Activated naive CD8-positive, alpha-beta T cell treated with anti-CD3 and anti-CD28 coated beads, Interleukin-2, amount 50 U/mL, for 24 hours (primary cell): ENCODE data around the gene ENC1.

ENCODE experiments used
- ATAC-seq: fragments of 150-1000 bp; cut with Tn5 transposase; one replicate; pipeline ENCODE4 v1.10.0; 2021
- DNase-seq: peaks from one replicate; pipeline ENCODE4 v3.0.0; 2021
- H3K27ac Mint-ChIP-seq: one replicate; pipeline ENCODE4 v1.8.0; 2021; ENCODE audit warnings: mild to moderate bottlenecking, mixed read lengths
- H3K27me3 Mint-ChIP-seq: one replicate; pipeline ENCODE4 v1.8.0; 2021; ENCODE audit warnings: mixed read lengths
- H3K36me3 Mint-ChIP-seq: one replicate; pipeline ENCODE4 v1.8.0; 2021; ENCODE audit warnings: low read depth, mixed read lengths
- H3K4me1 Mint-ChIP-seq: one replicate; pipeline ENCODE4 v1.8.0; 2021; ENCODE audit warnings: mixed read lengths
- H3K4me3 Mint-ChIP-seq: one replicate; pipeline ENCODE4 v1.8.0; 2021; ENCODE audit warnings: mild to moderate bottlenecking, moderate library complexity, mixed read lengths
- H3K9me3 Mint-ChIP-seq: one replicate; pipeline ENCODE4 v1.8.0; 2021; ENCODE audit warnings: mixed read lengths

ENC1 gene

GRCh38 chr5:74629326-74629725 lies 11.2 kb downstream of the ENC1 start:
- Mint-ChIP-seq H3K4me1 (peaks cover 32% of the 10 kb centered on the region), H3K36me3 (no peaks in the 10 kb centered on the region), H3K9me3 (no peaks in the 10 kb centered on the region), H3K4me3 (no peak overlapping the region), H3K27ac (no peak overlapping the region), H3K27me3 (peaks cover 10% of the 10 kb centered on the region)
- no peak for DNase-seq
- no peak for ATAC-seq

GRCh38 chr5:74628359-74628758 lies 12.2 kb downstream of the ENC1 start:
- H3K9me3 Mint-ChIP-seq: no peaks in the 10 kb centered on the region
- H3K27me3 Mint-ChIP-seq: peaks cover 17% of the 10 kb centered on the region
- no peak for DNase-seq
- peaks cover 31% of the 10 kb centered on the region for H3K4me1 Mint-ChIP-seq
- ATAC-seq: no peak
- no peaks in the 10 kb centered on the region for H3K36me3 Mint-ChIP-seq
- H3K27ac Mint-ChIP-seq: no peak overlapping the region
- H3K4me3 Mint-ChIP-seq: no peak overlapping the region

- no peak overlapping the region for H3K27ac Mint-ChIP-seq
- no peaks in the 10 kb centered on the region for H3K36me3 Mint-ChIP-seq
- peaks cover 29% of the 10 kb centered on the region for H3K4me1 Mint-ChIP-seq
- no peak overlapping the region for H3K4me3 Mint-ChIP-seq
- no peaks in the 10 kb centered on the region for H3K9me3 Mint-ChIP-seq
- DNase-seq: no peak
- peaks cover 20% of the 10 kb centered on the region for H3K27me3 Mint-ChIP-seq
- no peak for ATAC-seq
Observed at GRCh38 chr5:74627646-74628279, 12.8 kb downstream of the ENC1 start.

DNA sequence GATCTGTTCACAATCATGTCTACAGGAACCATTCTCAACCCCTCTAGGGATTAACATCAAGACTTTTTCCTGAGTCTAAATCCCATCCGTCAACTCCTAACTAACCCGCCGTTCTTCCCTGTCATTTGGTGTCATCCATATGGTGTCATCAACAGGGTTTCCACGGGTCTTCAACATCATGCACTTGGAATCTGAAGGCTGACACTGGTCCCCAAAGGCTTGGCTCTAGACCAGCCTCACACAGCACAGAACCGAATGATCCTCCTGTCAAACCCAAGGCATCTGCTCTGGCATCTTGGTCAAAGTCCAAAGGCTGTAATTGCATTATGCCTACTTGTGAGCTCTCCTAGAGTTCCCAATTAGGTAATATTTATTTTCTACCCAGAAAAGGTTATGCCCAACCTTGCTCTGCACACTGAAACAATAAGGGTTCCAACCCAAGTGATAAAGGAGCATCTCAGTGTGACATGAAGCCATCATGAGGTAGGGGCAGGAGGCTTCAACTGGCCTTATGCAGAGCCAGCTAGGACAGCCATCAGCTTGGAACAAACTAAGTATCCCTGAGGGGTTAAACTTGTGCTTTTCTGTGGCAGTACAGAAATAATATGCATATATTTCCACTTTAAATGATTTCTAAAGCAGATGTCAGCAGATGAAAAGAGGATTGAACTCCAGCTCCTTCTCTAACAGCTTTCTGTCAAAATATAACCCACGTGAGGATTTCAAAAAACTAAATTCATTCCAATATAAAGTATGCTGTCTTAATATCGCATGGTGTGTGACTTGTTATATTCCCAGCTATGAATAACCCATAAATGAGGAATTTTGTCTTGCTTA lies 13.9 kb downstream of the ENC1 start:
- H3K27me3 Mint-ChIP-seq: peaks cover 26% of the 10 kb centered on the region
- H3K27ac Mint-ChIP-seq: no peak overlapping the region
- H3K4me1 Mint-ChIP-seq: peaks cover 29% of the 10 kb centered on the region
- DNase-seq (no peak), ATAC-seq (no peak)
- H3K4me3 Mint-ChIP-seq: no peak overlapping the region
- no peaks in the 10 kb centered on the region for H3K9me3 Mint-ChIP-seq
- H3K36me3 Mint-ChIP-seq: no peaks in the 10 kb centered on the region

DNA sequence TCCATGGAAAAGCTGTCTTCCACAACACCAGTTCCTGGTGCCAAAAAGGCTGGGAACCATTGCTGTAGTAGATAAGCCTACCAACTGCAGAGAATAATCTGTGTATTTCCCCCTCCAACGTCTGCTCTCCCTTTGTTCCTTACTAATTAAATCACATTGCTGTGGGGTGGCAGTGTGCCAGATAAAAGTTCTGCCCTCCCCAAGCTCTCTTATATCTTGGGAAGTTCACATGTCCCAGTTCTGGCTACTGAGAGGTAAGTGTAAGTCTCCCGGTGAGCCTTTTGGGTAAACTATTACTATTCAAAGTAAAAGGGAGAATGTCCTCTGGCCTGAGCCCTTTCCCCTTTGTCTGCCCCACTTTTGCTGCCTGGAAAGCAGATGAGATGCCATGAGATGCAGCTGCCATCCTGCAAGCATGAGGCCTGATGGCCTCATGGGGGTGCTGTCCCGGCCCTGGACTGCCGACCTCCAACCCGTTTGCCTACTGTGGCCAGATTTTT lies 14.7 kb downstream of the ENC1 start:
- H3K4me3 Mint-ChIP-seq: no peak overlapping the region
- H3K27ac Mint-ChIP-seq: no peak overlapping the region
- no peak for ATAC-seq
- H3K27me3 Mint-ChIP-seq: peaks cover 32% of the 10 kb centered on the region
- DNase-seq: no peak
- H3K9me3 Mint-ChIP-seq: no peaks in the 10 kb centered on the region
- no peaks in the 10 kb centered on the region for H3K36me3 Mint-ChIP-seq
- peaks cover 25% of the 10 kb centered on the region for H3K4me1 Mint-ChIP-seq

GRCh38 chr5:74624931-74625505 lies 15.5 kb downstream of the ENC1 start:
- Mint-ChIP-seq H3K27me3 (peaks cover 39% of the 10 kb centered on the region), H3K4me1 (peaks cover 20% of the 10 kb centered on the region), H3K9me3 (no peaks in the 10 kb centered on the region), H3K36me3 (no peaks in the 10 kb centered on the region), H3K4me3 (no peak overlapping the region), H3K27ac (no peak overlapping the region)
- no peak for DNase-seq
- ATAC-seq: no peak

DNA sequence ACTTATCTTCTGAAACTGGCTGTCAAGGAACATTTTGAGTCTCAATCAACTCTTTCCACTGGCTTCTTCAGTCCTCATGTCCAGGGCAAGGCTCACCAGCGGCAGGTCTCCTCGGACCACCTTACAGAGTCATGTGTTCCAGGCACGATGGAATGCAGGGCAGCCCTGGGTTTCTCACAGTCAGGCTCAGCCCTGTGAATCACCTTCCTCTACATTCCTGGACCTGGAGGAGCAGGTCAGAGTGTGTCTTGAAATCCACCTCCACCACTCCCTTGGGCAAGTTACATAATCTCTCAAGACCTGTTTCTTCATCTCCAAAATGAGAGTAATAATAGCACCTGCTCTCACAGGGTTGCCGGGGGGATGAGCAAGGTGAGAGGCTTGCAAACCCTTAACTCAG lies 16.0 kb downstream of the ENC1 start:
- no peak for DNase-seq
- Mint-ChIP-seq H3K4me3 (no peak overlapping the region), H3K9me3 (no peaks in the 10 kb centered on the region), H3K27ac (no peak overlapping the region), H3K36me3 (no peaks in the 10 kb centered on the region), H3K4me1 (peaks cover 19% of the 10 kb centered on the region), H3K27me3 (peaks cover 43% of the 10 kb centered on the region)
- no peak for ATAC-seq

- peaks cover 49% of the 10 kb centered on the region for H3K27me3 Mint-ChIP-seq
- no peak for ATAC-seq
- no peak overlapping the region for H3K27ac Mint-ChIP-seq
- H3K36me3 Mint-ChIP-seq: no peaks in the 10 kb centered on the region
- DNase-seq: no peak
- H3K9me3 Mint-ChIP-seq: no peaks in the 10 kb centered on the region
- peaks cover 22% of the 10 kb centered on the region for H3K4me1 Mint-ChIP-seq
- no peak overlapping the region for H3K4me3 Mint-ChIP-seq
Observed at GRCh38 chr5:74623748-74624408, 16.6 kb downstream of the ENC1 start.

DNA sequence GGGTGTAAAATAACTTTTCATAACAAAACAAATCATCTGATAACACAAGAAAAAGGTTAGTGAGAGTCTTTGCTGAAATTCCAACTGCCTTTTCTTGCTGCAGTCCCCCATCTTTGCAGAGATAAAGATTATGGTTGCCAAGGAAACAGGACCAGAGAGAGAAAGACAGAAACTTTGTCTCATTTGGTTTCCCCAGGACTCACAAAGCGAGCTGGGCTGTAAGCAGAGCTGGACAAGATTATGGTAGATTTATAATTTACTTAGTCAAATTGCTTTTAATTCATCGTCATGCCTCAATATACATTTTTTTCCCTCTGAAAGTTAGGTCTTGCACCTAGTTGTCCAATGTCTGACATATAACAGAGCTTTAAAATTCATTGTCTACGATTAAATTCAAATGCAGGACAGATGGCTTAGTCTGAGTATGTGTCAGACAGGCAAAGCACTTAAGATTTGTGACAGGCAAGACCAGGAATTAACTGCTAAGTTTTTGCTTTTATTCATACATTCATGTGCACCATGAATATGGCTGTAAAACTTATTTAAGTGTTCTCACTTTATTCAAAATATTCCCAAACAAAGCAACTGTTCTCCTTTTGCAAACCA lies 17.4 kb downstream of the ENC1 start:
- no peak overlapping the region for H3K4me3 Mint-ChIP-seq
- DNase-seq: no peak
- H3K9me3 Mint-ChIP-seq: no peaks in the 10 kb centered on the region
- H3K27ac Mint-ChIP-seq: no peak overlapping the region
- H3K36me3 Mint-ChIP-seq: no peaks in the 10 kb centered on the region
- H3K4me1 Mint-ChIP-seq: peaks cover 22% of the 10 kb centered on the region
- H3K27me3 Mint-ChIP-seq: peaks cover 51% of the 10 kb centered on the region
- ATAC-seq: no peak

DNA sequence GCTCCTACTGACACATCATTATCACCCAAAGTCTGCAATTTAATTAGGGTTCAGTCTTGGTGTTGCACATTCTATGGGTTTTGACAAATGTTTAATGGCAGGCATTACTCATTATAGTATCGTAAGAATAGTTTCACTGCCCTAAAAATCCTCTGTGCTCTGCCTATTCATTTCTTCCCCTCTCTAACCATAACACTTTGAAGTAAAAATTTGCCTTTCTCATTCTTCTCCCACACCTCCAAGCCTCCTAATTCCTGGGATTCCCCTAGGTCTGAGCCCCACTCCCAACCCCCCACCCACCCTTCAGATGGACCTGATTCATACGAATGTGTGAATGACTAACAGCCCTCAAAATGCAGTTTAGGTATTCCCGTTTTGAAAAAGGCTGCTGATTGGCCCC lies 18.4 kb downstream of the ENC1 start:
- Mint-ChIP-seq H3K27me3 (peaks cover 57% of the 10 kb centered on the region), H3K36me3 (no peaks in the 10 kb centered on the region), H3K27ac (no peak overlapping the region), H3K4me3 (no peak overlapping the region), H3K4me1 (peaks cover 22% of the 10 kb centered on the region), H3K9me3 (no peaks in the 10 kb centered on the region)
- DNase-seq (peak; percentile 24), ATAC-seq (peak; percentile 96)

- no peak for DNase-seq
- peaks cover 22% of the 10 kb centered on the region for H3K4me1 Mint-ChIP-seq
- H3K4me3 Mint-ChIP-seq: no peak overlapping the region
- H3K36me3 Mint-ChIP-seq: no peaks in the 10 kb centered on the region
- H3K9me3 Mint-ChIP-seq: no peaks in the 10 kb centered on the region
- ATAC-seq: no peak
- no peak overlapping the region for H3K27ac Mint-ChIP-seq
- H3K27me3 Mint-ChIP-seq: peaks cover 60% of the 10 kb centered on the region
Observed at GRCh38 chr5:74621492-74621891, 19.0 kb downstream of the ENC1 start.

DNA sequence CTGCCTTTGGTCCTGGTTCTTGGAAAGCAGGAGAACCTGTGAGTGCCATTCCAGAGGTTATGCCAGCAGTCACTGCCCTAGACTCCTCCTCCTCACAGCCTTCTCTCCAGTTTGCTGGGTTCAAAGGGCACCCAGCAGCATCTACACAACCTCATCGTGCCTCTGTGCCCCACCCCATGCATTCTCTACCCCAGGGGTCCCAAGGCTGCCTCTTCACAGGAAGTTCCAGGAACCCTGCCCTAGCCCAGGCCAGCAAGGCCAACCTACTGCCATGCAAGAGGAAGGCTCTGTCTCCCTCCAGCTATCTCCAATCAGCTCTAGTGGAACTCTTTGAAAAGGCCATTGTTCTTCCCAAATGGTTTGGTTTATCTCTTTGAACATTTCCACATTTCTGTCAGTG lies 21.2 kb downstream of the ENC1 start:
- Mint-ChIP-seq H3K9me3 (no peaks in the 10 kb centered on the region), H3K4me1 (peaks cover 25% of the 10 kb centered on the region), H3K27ac (no peak overlapping the region), H3K4me3 (no peak overlapping the region), H3K36me3 (no peaks in the 10 kb centered on the region), H3K27me3 (peaks cover 51% of the 10 kb centered on the region)
- no peak for ATAC-seq
- DNase-seq: no peak

DNA sequence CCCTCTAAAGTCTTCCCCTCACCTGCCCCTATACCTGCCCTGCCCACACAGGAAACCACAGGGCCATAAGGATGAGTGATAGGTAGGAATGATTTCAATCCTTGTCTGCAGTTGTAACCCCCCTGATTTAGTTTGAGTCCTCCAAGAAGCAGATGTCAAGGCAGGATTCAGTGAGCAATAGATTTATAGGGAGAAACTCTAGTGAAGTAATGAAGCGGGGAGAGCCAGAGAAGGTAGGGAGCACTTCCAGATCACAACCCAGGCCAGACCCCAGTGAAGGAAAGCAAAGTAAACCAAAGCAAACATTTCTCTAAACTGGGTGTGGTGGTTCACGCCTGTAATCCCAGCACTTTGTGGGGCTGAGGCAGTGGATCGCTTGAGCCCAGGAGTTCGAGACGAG lies 22.4 kb downstream of the ENC1 start:
- peaks cover 25% of the 10 kb centered on the region for H3K4me1 Mint-ChIP-seq
- ATAC-seq: no peak
- no peak overlapping the region for H3K4me3 Mint-ChIP-seq
- no peaks in the 10 kb centered on the region for H3K36me3 Mint-ChIP-seq
- H3K9me3 Mint-ChIP-seq: no peaks in the 10 kb centered on the region
- H3K27ac Mint-ChIP-seq: no peak overlapping the region
- H3K27me3 Mint-ChIP-seq: peaks cover 50% of the 10 kb centered on the region
- no peak for DNase-seq

DNA sequence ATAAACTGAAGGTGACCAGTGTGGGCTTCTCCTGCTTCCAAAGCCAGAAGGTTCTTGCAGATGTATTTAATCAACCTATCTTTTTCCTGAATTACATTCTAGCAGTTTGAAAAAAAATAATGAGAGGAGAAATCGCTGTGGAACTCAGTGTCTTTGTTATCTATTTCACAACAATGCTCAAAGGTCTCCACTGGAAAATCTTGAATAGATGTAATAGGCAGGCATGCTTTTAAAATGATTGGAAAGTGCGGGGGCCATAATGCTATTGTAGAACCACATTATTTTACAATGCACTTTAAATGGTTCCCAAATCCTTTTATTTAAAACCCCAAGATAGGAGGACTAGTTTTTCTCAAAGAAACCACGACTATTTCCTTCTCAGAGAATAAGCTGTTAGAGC lies 23.3 kb downstream of the ENC1 start:
- peaks cover 17% of the 10 kb centered on the region for H3K4me1 Mint-ChIP-seq
- DNase-seq: no peak
- no peaks in the 10 kb centered on the region for H3K36me3 Mint-ChIP-seq
- no peak overlapping the region for H3K27ac Mint-ChIP-seq
- no peak for ATAC-seq
- H3K27me3 Mint-ChIP-seq: peaks cover 44% of the 10 kb centered on the region
- H3K9me3 Mint-ChIP-seq: no peaks in the 10 kb centered on the region
- H3K4me3 Mint-ChIP-seq: no peak overlapping the region
